NCI-H187 (cell line): ENCODE measurements around the gene ARHGAP45.

Experiments used
- DNase-seq, 2 experiments: peaks; one replicate each; lab custom pipeline; 2025; lab: John Stamatoyannopoulos, UW

ARHGAP45 gene

DNA sequence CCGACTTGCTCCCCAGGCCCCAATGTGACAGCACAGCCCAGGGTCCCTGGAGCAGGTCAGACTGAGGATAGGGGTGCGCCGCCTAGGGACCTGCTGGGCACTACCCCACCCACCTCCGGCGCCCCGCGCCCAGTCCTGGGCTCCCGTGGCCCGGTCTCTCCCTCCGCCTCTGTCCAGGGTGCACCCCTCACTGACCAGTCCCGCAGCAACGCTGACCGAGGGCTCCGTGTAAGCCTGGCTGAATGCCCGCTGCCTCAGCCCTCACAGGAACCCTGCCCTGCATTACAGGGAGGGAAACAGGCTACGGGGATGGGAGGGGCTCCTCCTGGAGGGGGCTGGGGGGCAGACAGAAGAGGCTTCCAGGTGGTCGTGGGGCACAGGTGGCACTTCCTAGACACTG lies 68.5 kb downstream of the ARHGAP45 start:
- DNase-seq = no peak

DNA sequence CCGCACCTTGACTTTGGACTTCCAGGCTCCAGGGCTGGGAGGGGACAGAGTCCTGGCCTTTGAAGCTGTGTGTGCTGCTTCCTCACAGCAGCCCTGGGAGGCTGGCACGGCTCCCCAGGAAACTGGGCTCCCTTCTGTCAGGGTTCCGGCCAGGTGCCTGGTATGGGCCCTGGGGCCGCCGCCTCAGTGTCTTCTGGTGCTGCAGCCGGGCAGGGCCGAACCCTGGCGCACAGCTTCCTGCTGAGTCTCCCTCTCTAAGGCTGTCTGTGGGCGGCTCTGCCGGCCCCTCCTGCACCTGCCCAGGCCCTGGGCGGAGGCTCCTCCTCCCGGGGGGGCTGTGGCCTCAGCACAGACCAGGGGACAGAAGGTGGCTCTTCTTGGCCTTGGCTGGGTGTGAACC lies 69.2 kb downstream of the ARHGAP45 start:
- no peak for DNase-seq
